H9 (cell line): Measurements from ENCODE around the gene TMEM161B. TPM values are rescaled to one million over a fixed set of nuclear protein-coding genes. Genes with fewer than 3 reads are reported as not detected.

Source experiments
- DNase-seq: peaks from one replicate; pipeline ENCODE4 v3.0.0-alpha.2; 2017
- H2AFZ ChIP-seq: one replicate; pipeline ENCODE4 v1.6.1; 2013; ENCODE audit warnings: mild to moderate bottlenecking, low read length, control low read depth, moderate library complexity
- H2AK5ac ChIP-seq: 2 replicates; pipeline ENCODE4 v1.6.1; 2013; ENCODE audit warnings: low read length, control low read depth, mixed read lengths; ENCODE audit not compliant: insufficient read length
- H2BK120ac ChIP-seq: one replicate; pipeline ENCODE4 v1.6.1; 2013; ENCODE audit warnings: low read depth, mild to moderate bottlenecking, low read length, control low read depth, inconsistent platforms; ENCODE audit not compliant: poor library complexity, severe bottlenecking
- H2BK12ac ChIP-seq: 2 replicates; pipeline ENCODE4 v1.6.1; 2013; ENCODE audit warnings: low read length, control low read depth, mixed read lengths, low read depth; ENCODE audit not compliant: insufficient read length
- H2BK15ac ChIP-seq: 2 replicates; pipeline ENCODE4 v1.6.1; 2013; ENCODE audit warnings: low read depth, low read length, control low read depth
- H2BK20ac ChIP-seq: one replicate; pipeline ENCODE4 v1.6.1; 2013; ENCODE audit warnings: low read depth, mild to moderate bottlenecking, low read length, control low read depth, inconsistent platforms; ENCODE audit not compliant: poor library complexity, severe bottlenecking
- H2BK5ac ChIP-seq: 2 replicates; pipeline ENCODE4 v1.6.1; 2013; ENCODE audit warnings: low read length, control low read depth, mixed read lengths; ENCODE audit not compliant: insufficient read length
- H3K14ac ChIP-seq: 2 replicates; pipeline ENCODE4 v1.6.1; 2013; ENCODE audit warnings: low read length, control low read depth; ENCODE audit not compliant: insufficient read depth
- H3K18ac ChIP-seq: 2 replicates; pipeline ENCODE4 v1.6.1; 2013; ENCODE audit warnings: low read depth, mild to moderate bottlenecking, mixed read lengths, low read length, control low read depth; ENCODE audit not compliant: insufficient read length
- H3K23ac ChIP-seq: 2 replicates; pipeline ENCODE4 v1.6.1; 2013; ENCODE audit warnings: low read length, control low read depth, mixed read lengths, low read depth; ENCODE audit not compliant: insufficient read length
- H3K23me2 ChIP-seq: 2 replicates; pipeline ENCODE4 v1.6.1; 2013; ENCODE audit warnings: low read depth, mild to moderate bottlenecking, mixed read lengths, low read length, control low read depth; ENCODE audit not compliant: insufficient read length, poor library complexity, severe bottlenecking
- H3K27ac ChIP-seq: 2 replicates; pipeline ENCODE4 v1.5.1; 2013; ENCODE audit warnings: low read length, control low read depth, mixed read lengths, low read depth; ENCODE audit not compliant: insufficient read length
- H3K27me3 ChIP-seq: 2 replicates; pipeline ENCODE4 v1.6.1; 2013; ENCODE audit warnings: low read length, control low read depth, inconsistent platforms; ENCODE audit not compliant: insufficient read depth
- H3K4ac ChIP-seq: 2 replicates; pipeline ENCODE4 v1.6.1; 2013; ENCODE audit warnings: low read depth, mild to moderate bottlenecking, control low read depth, inconsistent platforms, low read length, moderate library complexity
- H3K4me1 ChIP-seq: 2 replicates; pipeline ENCODE4 v1.6.1; 2013; ENCODE audit warnings: low read length, control low read depth, inconsistent platforms; ENCODE audit not compliant: insufficient read depth
- H3K4me2 ChIP-seq: 2 replicates; pipeline ENCODE4 v1.6.1; 2013; ENCODE audit warnings: low read length, control low read depth, mixed read lengths; ENCODE audit not compliant: insufficient read length, insufficient read depth
- H3K56ac ChIP-seq: 2 replicates; pipeline ENCODE4 v1.6.1; 2013; ENCODE audit warnings: low read depth, mild to moderate bottlenecking, mixed read lengths, low read length, control low read depth; ENCODE audit not compliant: insufficient read length
- H3K79me1 ChIP-seq: 2 replicates; pipeline ENCODE4 v1.6.1; 2013; ENCODE audit warnings: low read depth, mild to moderate bottlenecking, moderate library complexity, low read length, control low read depth, inconsistent platforms; ENCODE audit not compliant: insufficient read depth, poor library complexity, severe bottlenecking
- H3K79me2 ChIP-seq: 2 replicates; pipeline ENCODE4 v1.6.1; 2013; ENCODE audit warnings: low read length, control low read depth, inconsistent platforms; ENCODE audit not compliant: insufficient read depth
- H3K9ac ChIP-seq: 2 replicates; pipeline ENCODE4 v1.6.1; 2013; ENCODE audit warnings: low read length, control low read depth, mixed read lengths; ENCODE audit not compliant: insufficient read length; ENCODE audit errors: extremely low read depth
- H3K9me3 ChIP-seq: one replicate; pipeline ENCODE4 v1.6.1; 2013; ENCODE audit warnings: low read depth, low read length, inconsistent platforms; ENCODE audit not compliant: control insufficient read depth
- H3T11ph ChIP-seq: one replicate; pipeline ENCODE4 v1.6.1; 2013; ENCODE audit warnings: mild to moderate bottlenecking, low read length, control low read depth, inconsistent platforms
- H4K20me1 ChIP-seq: one replicate; pipeline ENCODE4 v1.6.1; 2013; ENCODE audit not compliant: control insufficient read depth, insufficient read length, insufficient read depth
- H4K5ac ChIP-seq: 2 replicates; pipeline ENCODE4 v1.6.1; 2013; ENCODE audit warnings: low read depth, mild to moderate bottlenecking, mixed read lengths, low read length, control low read depth; ENCODE audit not compliant: insufficient read length
- H4K8ac ChIP-seq: replicated peaks from 2 replicates; pipeline ENCODE4 v1.6.1; 2013; ENCODE audit warnings: low read length, control low read depth, mixed read lengths, low read depth; ENCODE audit not compliant: insufficient read length
- H4K91ac ChIP-seq: 2 replicates; pipeline ENCODE4 v1.6.1; 2013; ENCODE audit warnings: low read depth, mild to moderate bottlenecking, moderate library complexity, mixed read lengths, low read length, control low read depth; ENCODE audit not compliant: insufficient read length
- H3K27ac Mint-ChIP-seq, 3 experiments: 2 replicates in 2 of 3; 3 replicates in 1 of 3; pipeline ENCODE4 v1.8.0; 2020 to 2021; ENCODE audit warnings: mixed read lengths in 3 of 3, mild to moderate bottlenecking in 1 of 3, moderate library complexity in 1 of 3
- H3K27me3 Mint-ChIP-seq: 2 replicates; pipeline ENCODE4 v1.8.0; 2021; ENCODE audit warnings: low read depth, mild to moderate bottlenecking, moderate library complexity, mixed read lengths
- H3K36me3 Mint-ChIP-seq, 3 experiments: 2 replicates in 2 of 3; 3 replicates in 1 of 3; pipeline ENCODE4 v1.8.0; 2020 to 2021; ENCODE audit warnings: low read depth in 3 of 3, mixed read lengths in 3 of 3; ENCODE audit not compliant: insufficient read depth in 1 of 3
- H3K4me1 Mint-ChIP-seq, 2 experiments: 2 replicates each; pipeline ENCODE4 v1.8.0; 2020; ENCODE audit warnings: mixed read lengths in 2 of 2
- H3K4me3 Mint-ChIP-seq, 2 experiments: 2 replicates in 1 of 2; 3 replicates in 1 of 2; pipeline ENCODE4 v1.8.0; 2020 to 2021; ENCODE audit warnings: mild to moderate bottlenecking in 2 of 2, mixed read lengths in 2 of 2, moderate library complexity in 1 of 2
- H3K9me3 Mint-ChIP-seq, 2 experiments: 2 replicates in 1 of 2; 3 replicates in 1 of 2; pipeline ENCODE4 v1.8.0; 2020; ENCODE audit warnings: mild to moderate bottlenecking in 2 of 2, mixed read lengths in 2 of 2, moderate library complexity in 1 of 2
- WGBS: extraction: QIAGEN DNeasy Blood & Tissue Kit; methylation state at CpG from one replicate; pipeline ENCODE4 v1.1.7; 2013; ENCODE audit warnings: missing lambda C conversion rate, low lambda C conversion rate, mixed read lengths; ENCODE audit not compliant: insufficient read length; ENCODE audit errors: extremely low coverage; 5-methylcytosine and 5-hydroxymethylcytosine counted together
- total RNA-seq: library from RNA; stranded (reverse); gene quantifications from 2 replicates; pipeline ENCODE4 v1.2.1, GENCODE V29; 2021
- TF ChIP-seq, protein P1 (sequence below): fragments of 200-600 bp; sonication (generic); conservative IDR thresholded peaks from 3 replicates; pipeline ENCODE4 v1.8.0; 2021; ENCODE audit warnings: antibody characterized with exemption, mild to moderate bottlenecking

The TMEM161B gene
- total RNA-seq, 1 experiment from 2014 or later: 17.9 TPM

DNA sequence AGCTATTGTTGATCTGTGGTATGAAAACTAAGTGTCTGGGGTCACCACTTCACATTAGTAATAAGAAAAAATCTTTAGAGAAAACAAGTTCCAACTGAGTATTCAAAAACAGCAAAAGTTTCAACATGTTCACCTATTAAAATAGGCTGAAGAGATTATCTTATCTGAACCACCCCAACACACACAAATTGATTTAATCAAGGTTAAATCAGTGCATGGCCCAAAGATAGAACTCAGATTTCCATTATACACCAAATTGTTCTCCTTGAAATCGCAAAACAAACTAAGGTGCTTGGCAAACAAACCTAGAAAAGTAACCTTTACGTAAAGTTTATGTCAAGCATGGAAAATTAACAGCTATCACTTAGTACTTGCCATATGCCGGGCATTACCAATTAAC is 61.1 kb downstream of the TMEM161B start:
- H3K4me2 ChIP-seq: no peak overlapping the region
- H4K91ac ChIP-seq: no peak overlapping the region
- no CpG with 5 or more reads among the region's 3 CpGs for WGBS
- Mint-ChIP-seq H3K27me3 (no peaks in the 10 kb centered on the region), H3K27ac (peak overlapping the region; percentile 13 to 52 (median 32); a peak in 2 of 7 replicates), H3K36me3 (peaks cover 2 to 15% (median 14%) of the 10 kb centered on the region in 3 experiments; a peak in 5 of 7 replicates), H3K4me1 (peaks cover 6 to 8% of the 10 kb centered on the region in 2 experiments), H3K9me3 (no peaks in the 10 kb centered on the region; a peak in 1 of 5 replicates), H3K4me3 (no peak overlapping the region)
- no peaks in the 10 kb centered on the region for H3K23me2 ChIP-seq
- no peak overlapping the region for H3K56ac ChIP-seq
- H3K9me3 ChIP-seq: no peaks in the 10 kb centered on the region
- no peak overlapping the region for H3K27ac ChIP-seq
- H3K4ac ChIP-seq: no peak overlapping the region
- H4K5ac ChIP-seq: no peak overlapping the region
- no peak overlapping the region for H2BK5ac ChIP-seq
- no peak overlapping the region for H2BK12ac ChIP-seq
- no peak for DNase-seq
- H3K27me3 ChIP-seq: no peaks in the 10 kb centered on the region
- H3K79me1 ChIP-seq: no peaks in the 10 kb centered on the region
- no peak overlapping the region for H2BK20ac ChIP-seq
- H3K14ac ChIP-seq: no peak overlapping the region
- H3T11ph ChIP-seq: no peak overlapping the region
- TF ChIP-seq, protein P1, sequence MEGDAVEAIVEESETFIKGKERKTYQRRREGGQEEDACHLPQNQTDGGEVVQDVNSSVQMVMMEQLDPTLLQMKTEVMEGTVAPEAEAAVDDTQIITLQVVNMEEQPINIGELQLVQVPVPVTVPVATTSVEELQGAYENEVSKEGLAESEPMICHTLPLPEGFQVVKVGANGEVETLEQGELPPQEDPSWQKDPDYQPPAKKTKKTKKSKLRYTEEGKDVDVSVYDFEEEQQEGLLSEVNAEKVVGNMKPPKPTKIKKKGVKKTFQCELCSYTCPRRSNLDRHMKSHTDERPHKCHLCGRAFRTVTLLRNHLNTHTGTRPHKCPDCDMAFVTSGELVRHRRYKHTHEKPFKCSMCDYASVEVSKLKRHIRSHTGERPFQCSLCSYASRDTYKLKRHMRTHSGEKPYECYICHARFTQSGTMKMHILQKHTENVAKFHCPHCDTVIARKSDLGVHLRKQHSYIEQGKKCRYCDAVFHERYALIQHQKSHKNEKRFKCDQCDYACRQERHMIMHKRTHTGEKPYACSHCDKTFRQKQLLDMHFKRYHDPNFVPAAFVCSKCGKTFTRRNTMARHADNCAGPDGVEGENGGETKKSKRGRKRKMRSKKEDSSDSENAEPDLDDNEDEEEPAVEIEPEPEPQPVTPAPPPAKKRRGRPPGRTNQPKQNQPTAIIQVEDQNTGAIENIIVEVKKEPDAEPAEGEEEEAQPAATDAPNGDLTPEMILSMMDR: no peak
- H3K4me1 ChIP-seq: no peaks in the 10 kb centered on the region; the same call in 1 of the 2 replicates
- H3K9ac ChIP-seq: no peak overlapping the region
- no peak overlapping the region for H2BK15ac ChIP-seq
- H3K79me2 ChIP-seq: no peaks in the 10 kb centered on the region
- no peak overlapping the region for H4K8ac ChIP-seq
- H2AK5ac ChIP-seq: no peak overlapping the region
- H3K23ac ChIP-seq: no peak overlapping the region
- no peak overlapping the region for H2BK120ac ChIP-seq
- H4K20me1 ChIP-seq: no peaks in the 10 kb centered on the region
- H2AFZ ChIP-seq: no peak overlapping the region
- H3K18ac ChIP-seq: no peak overlapping the region
